Astrocyte (in vitro differentiated cells and primary cell): Measurements from ENCODE around the gene PJVK. TPM values are rescaled to one million over a fixed set of nuclear protein-coding genes. Genes with fewer than 3 reads are reported as not detected.

Source experiments
- DNase-seq: peaks from one replicate; pipeline ENCODE4 v3.0.0-alpha.2; 2010; ENCODE audit warnings: low read depth
- FAIRE-seq: peaks from 2 replicates; lab custom pipeline; 2011; peaks lifted over from hg19 to GRCh38; lab: Jason Lieb, UNC
- H2AFZ ChIP-seq: 2 replicates; pipeline ENCODE4 v1.6.0; 2012; ENCODE audit warnings: low read depth, low read length, inconsistent platforms
- H3K27ac ChIP-seq: 2 replicates; pipeline ENCODE4 v1.5.1; 2011; ENCODE audit warnings: low read depth, low read length, inconsistent platforms
- H3K27me3 ChIP-seq: 2 replicates; pipeline ENCODE4 v1.6.0; 2011; ENCODE audit warnings: low read length, inconsistent platforms; ENCODE audit not compliant: insufficient read depth
- H3K36me3 ChIP-seq: 2 replicates; pipeline ENCODE4 v1.5.1; 2011; ENCODE audit warnings: low read length, inconsistent platforms; ENCODE audit not compliant: insufficient read depth
- H3K4me1 ChIP-seq: 2 replicates; pipeline ENCODE4 v1.5.1; 2011; ENCODE audit warnings: low read length, inconsistent platforms; ENCODE audit not compliant: insufficient read depth
- H3K4me2 ChIP-seq: 2 replicates; pipeline ENCODE4 v1.6.0; 2012; ENCODE audit warnings: low read length, inconsistent platforms
- H3K4me3 ChIP-seq: 2 replicates; pipeline ENCODE4 v1.5.1; 2011; ENCODE audit warnings: low read depth, mild to moderate bottlenecking, low read length, inconsistent platforms; ENCODE audit not compliant: insufficient read depth
- H3K79me2 ChIP-seq: 2 replicates; pipeline ENCODE4 v1.6.0; 2012; ENCODE audit warnings: mild to moderate bottlenecking, low read length, inconsistent platforms; ENCODE audit not compliant: insufficient read depth
- H3K9ac ChIP-seq: 2 replicates; pipeline ENCODE4 v1.6.0; 2012; ENCODE audit warnings: mild to moderate bottlenecking, low read length, inconsistent platforms
- H3K9me3 ChIP-seq: 2 replicates; pipeline ENCODE4 v1.5.1; 2012; ENCODE audit warnings: low read depth, mild to moderate bottlenecking, low read length, inconsistent platforms; ENCODE audit not compliant: insufficient read depth
- H4K20me1 ChIP-seq: 2 replicates; pipeline ENCODE4 v1.6.0; 2012; ENCODE audit warnings: low read length, inconsistent platforms; ENCODE audit not compliant: insufficient read depth
- H3K27ac Mint-ChIP-seq: one replicate; pipeline ENCODE4 v1.8.0; 2021; ENCODE audit warnings: mild to moderate bottlenecking, mixed read lengths; ENCODE audit not compliant: unreplicated experiment
- H3K27me3 Mint-ChIP-seq: one replicate; pipeline ENCODE4 v1.8.0; 2021; ENCODE audit warnings: low read depth, mixed read lengths; ENCODE audit not compliant: unreplicated experiment
- H3K36me3 Mint-ChIP-seq: one replicate; pipeline ENCODE4 v1.8.0; 2021; ENCODE audit warnings: low read depth, mixed read lengths; ENCODE audit not compliant: unreplicated experiment
- H3K4me1 Mint-ChIP-seq: one replicate; pipeline ENCODE4 v1.8.0; 2021; ENCODE audit warnings: low read depth, mixed read lengths; ENCODE audit not compliant: unreplicated experiment
- H3K4me3 Mint-ChIP-seq: one replicate; pipeline ENCODE4 v1.8.0; 2021; ENCODE audit warnings: mild to moderate bottlenecking, moderate library complexity, mixed read lengths; ENCODE audit not compliant: unreplicated experiment
- H3K9me3 Mint-ChIP-seq: one replicate; pipeline ENCODE4 v1.8.0; 2021; ENCODE audit warnings: mild to moderate bottlenecking, mixed read lengths; ENCODE audit not compliant: unreplicated experiment
- EZH2 ChIP-seq: IDR thresholded peaks from 2 replicates; pipeline ENCODE4 v1.6.1; 2012; ENCODE audit warnings: mild to moderate bottlenecking, low read length, inconsistent platforms; ENCODE audit not compliant: insufficient read depth
- total RNA-seq: library from RNA; stranded (reverse); gene quantifications from 2 replicates; pipeline ENCODE4 v1.2.1, GENCODE V29; 2021
- TF ChIP-seq, protein P1 (sequence below): IDR thresholded peaks from 2 replicates; pipeline ENCODE4 v1.5.1; 2011; ENCODE audit warnings: low read depth, mild to moderate bottlenecking, inconsistent platforms, low read length, moderate library complexity; ENCODE audit not compliant: insufficient read depth

PJVK gene
- total RNA-seq, 1 donor from 2014 or later, result 2.4 TPM

DNA sequence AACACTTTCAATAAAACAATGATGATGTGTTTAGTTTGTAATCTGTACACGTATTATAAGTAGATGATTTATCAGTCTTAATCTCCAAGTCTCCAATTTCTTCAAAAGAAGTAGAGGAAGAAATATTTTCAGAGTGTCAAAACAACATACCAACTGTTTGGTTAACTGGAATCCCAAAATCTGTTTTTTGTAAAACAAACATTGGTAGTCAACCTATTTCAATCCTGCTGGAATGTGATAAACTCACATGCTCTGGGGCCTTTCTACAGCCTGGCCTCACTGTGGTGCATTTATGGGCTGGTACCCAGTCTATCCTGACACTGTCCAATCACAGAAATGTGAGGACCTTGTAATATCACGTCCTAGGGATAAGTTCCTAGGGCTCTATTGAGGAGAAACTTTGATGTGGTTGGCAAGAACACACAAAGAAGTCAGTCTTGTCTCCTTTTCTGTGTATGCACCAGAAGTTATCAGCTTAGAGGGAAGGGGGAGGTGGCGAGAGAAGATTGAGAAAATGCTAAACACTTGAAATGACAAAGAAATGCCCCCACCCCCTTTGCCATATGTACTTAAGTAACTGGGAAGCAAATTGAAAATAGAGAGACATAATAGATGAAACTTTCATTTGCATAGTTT lies 47.4 kb upstream of the PJVK start:
- Histone ChIP-seq H3K36me3 (no peaks in the 10 kb centered on the region), H3K4me2 (peak overlapping the region; percentile 51), H4K20me1 (no peaks in the 10 kb centered on the region), H3K27ac (no peak overlapping the region), H3K79me2 (no peaks in the 10 kb centered on the region), H3K9me3 (no peaks in the 10 kb centered on the region), H3K27me3 (no peaks in the 10 kb centered on the region), H2AFZ (no peak overlapping the region), H3K4me3 (no peak overlapping the region), H3K4me1 (peaks cover 6% of the 10 kb centered on the region), H3K9ac (no peak overlapping the region)
- no peaks in the 10 kb centered on the region for H3K9me3 Mint-ChIP-seq
- FAIRE-seq (no peak), DNase-seq (no peak)
- peak overlapping the region; percentile 84 for H3K27ac Mint-ChIP-seq
- no peak overlapping the region for H3K4me3 Mint-ChIP-seq
- no peaks in the 10 kb centered on the region for H3K36me3 Mint-ChIP-seq
- TF ChIP-seq, protein P1, sequence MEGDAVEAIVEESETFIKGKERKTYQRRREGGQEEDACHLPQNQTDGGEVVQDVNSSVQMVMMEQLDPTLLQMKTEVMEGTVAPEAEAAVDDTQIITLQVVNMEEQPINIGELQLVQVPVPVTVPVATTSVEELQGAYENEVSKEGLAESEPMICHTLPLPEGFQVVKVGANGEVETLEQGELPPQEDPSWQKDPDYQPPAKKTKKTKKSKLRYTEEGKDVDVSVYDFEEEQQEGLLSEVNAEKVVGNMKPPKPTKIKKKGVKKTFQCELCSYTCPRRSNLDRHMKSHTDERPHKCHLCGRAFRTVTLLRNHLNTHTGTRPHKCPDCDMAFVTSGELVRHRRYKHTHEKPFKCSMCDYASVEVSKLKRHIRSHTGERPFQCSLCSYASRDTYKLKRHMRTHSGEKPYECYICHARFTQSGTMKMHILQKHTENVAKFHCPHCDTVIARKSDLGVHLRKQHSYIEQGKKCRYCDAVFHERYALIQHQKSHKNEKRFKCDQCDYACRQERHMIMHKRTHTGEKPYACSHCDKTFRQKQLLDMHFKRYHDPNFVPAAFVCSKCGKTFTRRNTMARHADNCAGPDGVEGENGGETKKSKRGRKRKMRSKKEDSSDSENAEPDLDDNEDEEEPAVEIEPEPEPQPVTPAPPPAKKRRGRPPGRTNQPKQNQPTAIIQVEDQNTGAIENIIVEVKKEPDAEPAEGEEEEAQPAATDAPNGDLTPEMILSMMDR, result no peak
- TF ChIP-seq EZH2, result no peak
- peaks cover 14% of the 10 kb centered on the region for H3K4me1 Mint-ChIP-seq
- no peaks in the 10 kb centered on the region for H3K27me3 Mint-ChIP-seq

DNA sequence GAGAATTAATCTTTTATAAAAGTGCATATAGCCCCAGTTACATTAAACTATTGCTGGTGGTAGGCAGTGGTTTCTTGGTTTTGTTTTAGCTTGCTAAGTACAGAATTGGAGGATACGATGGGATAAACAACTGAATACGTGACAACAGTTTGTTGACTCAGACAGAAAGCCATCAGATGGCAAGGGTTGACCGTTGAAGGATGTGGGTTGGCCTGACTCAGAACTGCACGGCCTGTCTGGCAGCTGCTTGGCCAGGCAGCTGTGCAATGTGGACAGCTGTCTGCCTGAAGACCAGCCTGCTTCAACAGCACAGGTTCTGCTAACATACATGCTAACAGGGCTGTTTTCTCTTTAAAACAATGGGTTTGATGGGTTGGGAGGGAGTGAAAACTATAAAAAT lies 46.8 kb upstream of the PJVK start:
- H3K36me3 Mint-ChIP-seq, result no peaks in the 10 kb centered on the region
- H3K4me2 ChIP-seq, result peak overlapping the region; percentile 51
- TF ChIP-seq, protein P1, result no peak
- TF ChIP-seq EZH2, result no peak
- H3K79me2 ChIP-seq, result no peaks in the 10 kb centered on the region
- peak; percentile 60 for DNase-seq
- H3K9me3 Mint-ChIP-seq, result no peaks in the 10 kb centered on the region
- no peak overlapping the region for H3K4me3 Mint-ChIP-seq
- H3K4me1 ChIP-seq, result peaks cover 6% of the 10 kb centered on the region
- no peaks in the 10 kb centered on the region for H3K9me3 ChIP-seq
- no peak overlapping the region for H3K9ac ChIP-seq
- H3K27ac ChIP-seq, result no peak overlapping the region
- H3K4me3 ChIP-seq, result no peak overlapping the region
- H3K27ac Mint-ChIP-seq, result peak overlapping the region; percentile 84
- H2AFZ ChIP-seq, result no peak overlapping the region
- H3K27me3 Mint-ChIP-seq, result no peaks in the 10 kb centered on the region
- H3K27me3 ChIP-seq, result no peaks in the 10 kb centered on the region
- H3K4me1 Mint-ChIP-seq, result peaks cover 14% of the 10 kb centered on the region
- H4K20me1 ChIP-seq, result no peaks in the 10 kb centered on the region
- FAIRE-seq, result peak; percentile 26
- no peaks in the 10 kb centered on the region for H3K36me3 ChIP-seq

DNA sequence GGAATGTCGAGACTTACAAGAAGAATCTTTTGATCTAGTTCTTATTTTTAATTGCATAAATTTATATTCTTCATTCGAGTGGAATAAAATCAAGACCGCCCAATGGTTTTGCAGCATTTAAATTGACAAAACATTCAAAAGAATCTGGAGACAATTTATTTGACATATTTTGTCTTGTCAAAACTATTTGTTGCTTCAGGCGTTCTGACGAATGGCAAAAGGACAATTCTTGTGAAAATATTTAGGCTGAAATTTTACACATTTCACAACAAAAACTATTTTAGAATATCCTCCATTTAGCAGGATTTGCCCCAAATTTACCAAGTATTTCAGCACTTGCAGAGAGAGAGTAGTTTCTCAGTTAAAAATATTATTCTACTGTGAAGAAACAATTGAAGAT lies 41.9 kb upstream of the PJVK start:
- no peaks in the 10 kb centered on the region for H3K9me3 Mint-ChIP-seq
- no peak for TF ChIP-seq EZH2
- TF ChIP-seq, protein P1, result no peak
- H3K4me1 Mint-ChIP-seq, result peaks cover 4% of the 10 kb centered on the region
- Histone ChIP-seq H3K27ac (no peak overlapping the region), H3K27me3 (no peaks in the 10 kb centered on the region), H3K4me1 (peaks cover 6% of the 10 kb centered on the region), H4K20me1 (no peaks in the 10 kb centered on the region), H3K4me2 (no peak overlapping the region), H3K79me2 (no peaks in the 10 kb centered on the region), H3K9me3 (no peaks in the 10 kb centered on the region), H3K36me3 (no peaks in the 10 kb centered on the region), H2AFZ (no peak overlapping the region), H3K9ac (no peak overlapping the region), H3K4me3 (no peak overlapping the region)
- H3K4me3 Mint-ChIP-seq, result no peak overlapping the region
- no peak for DNase-seq
- no peaks in the 10 kb centered on the region for H3K27me3 Mint-ChIP-seq
- H3K36me3 Mint-ChIP-seq, result no peaks in the 10 kb centered on the region
- FAIRE-seq, result no peak
- H3K27ac Mint-ChIP-seq, result no peak overlapping the region
